HG03469 (cell line): ENCODE data around the gene PRRG1.
"Not testable (repeated sequence)": the region's sequence is repeated elsewhere in the genome, so short reads cannot be mapped to it uniquely, and the experiment has no call there.

Experiments used
- ATAC-seq: cut with Tn5 transposase; IDR thresholded peaks from one replicate; pipeline ENCODE4 v1.9.1; 2021; ENCODE audit warnings: mild to moderate bottlenecking, moderate library complexity, moderate number of reproducible peaks; ENCODE audit not compliant: unreplicated experiment

PRRG1 gene

GRCh38 chrX:37371578-37371991, 22.4 kb downstream of the PRRG1 start:
- no peak for ATAC-seq

- no peak for ATAC-seq
Measured at GRCh38 chrX:37378404-37378803, 29.2 kb downstream of the PRRG1 start.

- no peak for ATAC-seq
Measured at GRCh38 chrX:37378830-37379229, 29.7 kb downstream of the PRRG1 start.

- no peak for ATAC-seq
Measured at GRCh38 chrX:37380256-37380655, 31.1 kb downstream of the PRRG1 start.

- no peak for ATAC-seq
Measured at GRCh38 chrX:37380924-37381323, 31.8 kb downstream of the PRRG1 start.

GRCh38 chrX:37383313-37383712, 34.1 kb downstream of the PRRG1 start:
- ATAC-seq = no peak

GRCh38 chrX:37388413-37388812, 39.2 kb downstream of the PRRG1 start:
- ATAC-seq = no peak

GRCh38 chrX:37405956-37406355, 56.8 kb downstream of the PRRG1 start:
- ATAC-seq = no peak

- ATAC-seq = no peak
Measured at GRCh38 chrX:37407736-37408135, 58.6 kb downstream of the PRRG1 start.

- no peak for ATAC-seq
Measured at GRCh38 chrX:37409278-37409677, 60.1 kb downstream of the PRRG1 start.

- no peak for ATAC-seq
Measured at GRCh38 chrX:37420185-37420584, 71.0 kb downstream of the PRRG1 start.

GRCh38 chrX:37420756-37421155, 71.6 kb downstream of the PRRG1 start:
- ATAC-seq = no peak

- no peak for ATAC-seq
Measured at GRCh38 chrX:37424000-37424429, 74.9 kb downstream of the PRRG1 start.

GRCh38 chrX:37425370-37425769, 76.2 kb downstream of the PRRG1 start:
- no peak for ATAC-seq

- not testable (repeated sequence) for ATAC-seq
Measured at GRCh38 chrX:37428962-37429361, 79.8 kb downstream of the PRRG1 start.

GRCh38 chrX:37434362-37434761, 85.2 kb downstream of the PRRG1 start:
- ATAC-seq = no peak

GRCh38 chrX:37437160-37437559, 88.0 kb downstream of the PRRG1 start:
- ATAC-seq = no peak

- no peak for ATAC-seq
Measured at GRCh38 chrX:37441377-37441776, 92.2 kb downstream of the PRRG1 start.

- ATAC-seq = no peak
Measured at GRCh38 chrX:37445182-37445581, 96.0 kb downstream of the PRRG1 start.

GRCh38 chrX:37453821-37454220, 104.7 kb downstream of the PRRG1 start:
- no peak for ATAC-seq

- no peak for ATAC-seq
Measured at GRCh38 chrX:37454537-37455285, 105.5 kb downstream of the PRRG1 start.

GRCh38 chrX:37455381-37455780, 106.2 kb downstream of the PRRG1 start:
- ATAC-seq = no peak

- not testable (repeated sequence) for ATAC-seq
Measured at GRCh38 chrX:37460285-37460684, 111.1 kb downstream of the PRRG1 start.
